HG03442 (cell line): ENCODE results near the gene TXNDC5.
A peak's percentile ranks its signal among the peaks of the same experiment; 100 is the strongest.
"Not testable (repeated sequence)": the region's sequence is repeated elsewhere in the genome, so short reads cannot be mapped to it uniquely, and the experiment has no call there.

Source experiments
- ATAC-seq: cut with Tn5 transposase; IDR thresholded peaks from one replicate; pipeline ENCODE4 v1.9.1; 2021; ENCODE audit warnings: mild to moderate bottlenecking, moderate library complexity; ENCODE audit not compliant: unreplicated experiment

The TXNDC5 gene

GRCh38 chr6:7897461-7898192 lies 13.0 kb downstream of the TXNDC5 start:
- ATAC-seq, result peak; percentile 64

DNA sequence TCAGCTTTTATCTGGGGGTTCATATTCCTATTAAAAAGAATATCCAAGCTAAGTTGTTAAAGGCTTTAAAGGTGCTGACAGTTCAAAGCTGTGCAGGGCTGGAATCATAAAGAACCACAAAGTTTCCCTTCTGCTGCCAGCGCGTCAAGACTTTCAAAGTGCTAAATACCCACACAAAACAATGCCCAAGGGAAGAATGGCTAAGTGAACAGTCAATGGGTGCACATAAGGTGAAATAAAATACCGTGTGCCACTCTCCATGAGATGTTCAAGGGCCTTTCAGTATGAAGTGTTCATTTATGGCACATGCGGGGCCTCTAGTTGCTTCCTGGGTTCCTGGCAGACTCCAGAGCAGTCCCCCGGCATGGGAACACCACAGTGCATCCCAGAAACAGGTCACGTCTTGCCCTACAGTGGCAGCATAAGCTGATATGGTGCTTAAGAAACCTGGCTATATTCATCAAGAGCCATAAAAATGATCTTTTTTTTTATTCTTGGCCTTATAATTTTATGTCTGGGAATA lies 14.1 kb downstream of the TXNDC5 start:
- ATAC-seq, result no peak

DNA sequence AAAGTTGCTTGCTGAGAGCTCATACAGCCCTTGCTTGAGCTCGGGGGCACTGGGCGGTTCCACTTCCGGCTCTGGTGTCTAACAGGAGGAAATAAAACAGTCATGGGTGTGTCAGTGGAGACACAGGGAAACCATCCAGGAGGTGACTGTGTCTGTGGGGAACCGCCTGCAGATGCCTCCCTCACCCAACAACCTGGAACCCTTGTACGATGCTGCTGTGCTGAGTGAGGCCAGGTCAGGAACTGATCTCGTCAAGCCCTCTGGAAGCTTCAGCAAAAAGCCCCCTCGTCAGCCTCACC lies 15.5 kb downstream of the TXNDC5 start:
- ATAC-seq, result no peak

- ATAC-seq, result no peak
Observed at GRCh38 chr6:7894262-7895124, 16.1 kb downstream of the TXNDC5 start.

DNA sequence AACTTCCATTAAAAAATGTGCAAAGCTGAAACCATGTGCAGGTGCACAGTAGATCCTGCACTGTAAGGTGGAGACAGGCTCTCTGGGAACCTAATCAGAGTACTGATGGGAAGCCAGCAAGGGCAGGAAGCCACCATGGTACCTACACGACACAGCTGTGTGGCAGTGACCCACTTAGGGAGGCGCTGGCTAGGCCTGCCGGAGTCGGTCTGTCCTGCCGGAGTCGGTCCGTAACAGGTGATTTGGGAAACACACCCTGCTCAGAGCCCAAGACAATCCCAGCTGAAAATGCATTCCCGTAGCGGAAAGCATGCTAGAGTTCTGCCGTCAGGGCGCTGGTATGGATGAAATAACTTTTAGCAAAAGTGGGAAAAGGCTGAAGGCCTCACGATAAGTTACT lies 17.2 kb downstream of the TXNDC5 start:
- ATAC-seq, result no peak

DNA sequence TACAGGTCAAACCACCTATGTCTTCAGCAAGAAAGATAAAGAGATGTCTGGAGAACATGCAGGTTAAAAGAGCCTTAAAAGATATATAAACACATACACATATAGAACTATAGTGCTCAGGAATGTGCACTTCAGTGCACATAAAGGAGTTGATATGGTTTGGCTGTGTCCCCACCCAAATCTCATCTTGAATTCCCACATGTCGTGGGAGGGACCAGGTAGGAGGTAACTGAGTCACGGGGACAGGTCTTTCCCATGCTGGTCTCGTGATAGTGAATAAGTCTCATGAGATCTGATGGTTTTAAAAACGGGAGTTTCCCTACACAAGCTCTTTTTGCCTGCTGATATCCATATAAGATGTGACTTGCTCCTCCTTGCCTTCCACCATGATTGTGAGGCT lies 18.2 kb downstream of the TXNDC5 start:
- not testable (repeated sequence) for ATAC-seq

- no peak for ATAC-seq
Observed at GRCh38 chr6:7891078-7891872, 19.3 kb downstream of the TXNDC5 start.

DNA sequence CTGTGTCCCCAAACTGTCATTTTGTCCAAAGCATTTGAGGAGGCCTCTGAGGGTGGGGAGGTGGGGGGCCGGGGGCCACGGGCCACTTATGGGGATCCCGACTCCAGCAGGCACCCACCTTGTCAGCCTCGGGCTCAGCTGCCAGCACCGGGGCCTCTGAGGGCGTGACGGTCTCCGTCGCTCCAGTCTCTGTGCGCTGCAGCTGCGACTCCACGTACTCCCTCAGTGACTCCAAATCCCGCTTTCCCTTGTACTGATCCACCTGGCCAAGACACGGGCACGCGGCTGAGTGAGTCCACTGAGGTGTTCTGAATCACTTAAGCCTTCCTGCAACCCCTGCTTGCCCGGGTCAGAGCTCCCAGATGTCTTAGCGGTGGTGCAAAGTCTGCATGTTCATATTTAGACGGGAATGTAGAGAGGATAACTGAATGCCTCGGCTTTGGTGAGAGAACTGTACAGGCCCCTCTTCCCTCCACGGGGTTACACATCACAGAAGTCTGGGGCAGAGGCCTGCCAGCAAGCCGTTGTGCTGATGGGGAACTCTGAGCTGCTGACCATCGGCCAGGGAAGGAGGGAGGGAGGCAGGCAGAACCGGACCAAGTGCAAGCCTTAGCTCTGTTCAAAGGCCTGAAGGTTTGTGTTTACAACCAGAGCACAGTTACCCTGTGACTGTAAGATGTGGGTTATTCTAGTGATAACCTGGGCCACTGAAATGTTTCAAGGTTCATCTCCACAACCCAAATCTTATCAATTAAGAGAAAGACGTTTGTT lies 21.8 kb downstream of the TXNDC5 start:
- no peak for ATAC-seq

GRCh38 chr6:7887278-7887991 lies 23.2 kb downstream of the TXNDC5 start:
- ATAC-seq, result no peak

DNA sequence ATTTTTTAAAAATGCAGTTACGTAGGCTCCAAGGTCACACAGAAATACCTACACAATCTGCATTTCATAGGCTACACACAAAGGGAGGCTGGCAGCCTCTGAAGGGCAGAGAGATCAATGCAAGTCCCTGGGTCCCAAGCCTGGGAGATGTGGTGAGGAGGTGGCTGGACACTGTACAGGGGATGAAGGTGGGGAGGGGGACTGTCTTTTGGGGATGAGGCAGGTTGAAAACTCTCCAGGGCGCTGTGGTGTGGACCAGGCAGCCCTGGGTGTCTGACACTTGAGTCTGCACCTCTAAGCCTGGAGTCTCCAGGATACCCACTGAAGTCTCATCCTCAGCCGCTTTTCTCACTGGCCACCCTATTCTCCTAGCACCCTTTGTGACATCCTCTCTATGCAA lies 24.5 kb downstream of the TXNDC5 start:
- ATAC-seq, result no peak

GRCh38 chr6:7883381-7883780 lies 27.2 kb downstream of the TXNDC5 start:
- no peak for ATAC-seq

DNA sequence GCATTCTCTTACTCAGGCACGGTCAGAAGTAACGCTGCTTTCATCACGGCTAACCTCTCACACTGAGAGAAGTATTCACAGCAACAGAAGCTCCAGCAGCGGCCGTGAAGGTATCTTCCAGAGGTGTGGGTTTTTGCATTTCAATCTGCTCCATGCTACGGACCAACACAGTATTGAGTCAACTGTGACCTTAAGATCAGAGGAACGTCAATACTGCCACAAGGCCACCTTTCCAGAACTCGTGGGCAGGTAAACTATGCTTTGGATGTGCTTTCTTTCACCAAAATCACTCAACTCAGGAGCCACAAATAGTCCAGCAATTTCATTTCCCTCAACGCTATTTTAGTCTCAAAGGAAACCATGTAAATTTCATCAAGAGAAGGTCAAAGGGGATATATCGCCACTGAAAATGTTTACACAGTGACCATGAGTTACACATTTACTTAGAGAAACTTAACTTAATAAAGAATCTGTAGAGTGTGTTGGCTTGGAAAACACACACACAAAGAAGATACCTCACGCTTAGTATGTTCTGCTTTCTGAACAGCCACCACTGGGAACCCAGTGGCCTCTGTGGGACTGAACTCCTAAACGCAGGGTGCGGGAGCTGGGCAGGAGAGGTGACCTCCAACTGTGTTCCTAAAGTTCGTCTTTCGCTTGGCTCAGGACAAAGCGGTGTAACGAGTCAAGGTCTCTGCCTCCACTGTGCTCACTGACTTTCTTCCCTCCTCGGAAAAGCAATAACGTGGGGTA lies 27.9 kb downstream of the TXNDC5 start:
- ATAC-seq, result no peak

- no peak for ATAC-seq
Observed at GRCh38 chr6:7881765-7882500, 28.7 kb downstream of the TXNDC5 start.

- no peak for ATAC-seq
Observed at GRCh38 chr6:7880718-7881107, 29.9 kb downstream of the TXNDC5 start.

GRCh38 chr6:7879980-7880717 lies 30.4 kb downstream of the TXNDC5 start:
- ATAC-seq, result no peak

DNA sequence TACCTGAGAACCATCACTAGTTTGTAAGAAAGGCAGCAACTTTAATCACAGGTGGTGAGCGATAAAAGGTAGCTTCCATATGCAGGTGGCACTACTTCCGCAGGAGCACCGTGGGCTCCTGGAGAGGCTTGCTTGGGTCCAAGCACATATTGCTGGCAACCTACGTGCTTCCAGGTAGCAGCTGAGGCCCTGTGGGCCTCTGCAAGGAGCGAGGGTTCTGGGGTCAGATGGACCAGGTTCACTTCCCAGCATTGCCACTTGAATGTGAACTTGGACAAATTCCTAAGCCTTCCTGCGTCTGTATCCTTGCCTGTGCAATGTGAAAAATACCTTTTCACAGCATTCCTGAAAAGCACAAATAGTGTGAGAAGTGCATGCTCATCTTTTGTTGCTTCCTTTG lies 31.0 kb downstream of the TXNDC5 start:
- ATAC-seq, result no peak

GRCh38 chr6:7879043-7879442 lies 31.5 kb downstream of the TXNDC5 start:
- no peak for ATAC-seq

GRCh38 chr6:7878401-7878964 lies 32.1 kb downstream of the TXNDC5 start:
- ATAC-seq, result no peak
